ENCODE data around the gene FOXN3. TPM values are rescaled to one million over a fixed set of nuclear protein-coding genes. Genes with fewer than 3 reads are reported as not detected.

FOXN3 gene
- total and polyA plus RNA-seq, 2 experiments from 2014 or later: 98.9 to 167 TPM

DNA sequence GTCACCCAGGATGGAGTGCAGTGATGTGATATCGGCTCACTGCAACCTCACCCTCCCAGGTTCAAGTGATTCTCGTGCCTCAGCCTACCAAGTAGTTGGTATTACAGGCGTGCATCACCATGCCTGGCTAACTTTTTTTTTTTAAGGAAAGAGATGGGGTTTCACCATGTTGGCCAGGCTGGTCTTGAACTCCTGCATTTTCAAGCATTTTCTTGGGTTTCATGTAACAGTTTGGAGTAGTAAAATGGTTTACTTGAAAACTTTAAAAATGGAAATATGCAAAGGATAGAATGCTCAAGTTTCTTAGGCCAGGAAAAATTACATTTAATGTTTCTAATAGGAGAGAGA is 63.3 kb downstream of the FOXN3 start (continued):
- TF ChIP-seq, protein P1, sequence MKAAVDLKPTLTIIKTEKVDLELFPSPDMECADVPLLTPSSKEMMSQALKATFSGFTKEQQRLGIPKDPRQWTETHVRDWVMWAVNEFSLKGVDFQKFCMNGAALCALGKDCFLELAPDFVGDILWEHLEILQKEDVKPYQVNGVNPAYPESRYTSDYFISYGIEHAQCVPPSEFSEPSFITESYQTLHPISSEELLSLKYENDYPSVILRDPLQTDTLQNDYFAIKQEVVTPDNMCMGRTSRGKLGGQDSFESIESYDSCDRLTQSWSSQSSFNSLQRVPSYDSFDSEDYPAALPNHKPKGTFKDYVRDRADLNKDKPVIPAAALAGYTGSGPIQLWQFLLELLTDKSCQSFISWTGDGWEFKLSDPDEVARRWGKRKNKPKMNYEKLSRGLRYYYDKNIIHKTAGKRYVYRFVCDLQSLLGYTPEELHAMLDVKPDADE (IDR thresholded peaks at IDR 0.05): no peak
- TF ChIP-seq, protein P2, sequence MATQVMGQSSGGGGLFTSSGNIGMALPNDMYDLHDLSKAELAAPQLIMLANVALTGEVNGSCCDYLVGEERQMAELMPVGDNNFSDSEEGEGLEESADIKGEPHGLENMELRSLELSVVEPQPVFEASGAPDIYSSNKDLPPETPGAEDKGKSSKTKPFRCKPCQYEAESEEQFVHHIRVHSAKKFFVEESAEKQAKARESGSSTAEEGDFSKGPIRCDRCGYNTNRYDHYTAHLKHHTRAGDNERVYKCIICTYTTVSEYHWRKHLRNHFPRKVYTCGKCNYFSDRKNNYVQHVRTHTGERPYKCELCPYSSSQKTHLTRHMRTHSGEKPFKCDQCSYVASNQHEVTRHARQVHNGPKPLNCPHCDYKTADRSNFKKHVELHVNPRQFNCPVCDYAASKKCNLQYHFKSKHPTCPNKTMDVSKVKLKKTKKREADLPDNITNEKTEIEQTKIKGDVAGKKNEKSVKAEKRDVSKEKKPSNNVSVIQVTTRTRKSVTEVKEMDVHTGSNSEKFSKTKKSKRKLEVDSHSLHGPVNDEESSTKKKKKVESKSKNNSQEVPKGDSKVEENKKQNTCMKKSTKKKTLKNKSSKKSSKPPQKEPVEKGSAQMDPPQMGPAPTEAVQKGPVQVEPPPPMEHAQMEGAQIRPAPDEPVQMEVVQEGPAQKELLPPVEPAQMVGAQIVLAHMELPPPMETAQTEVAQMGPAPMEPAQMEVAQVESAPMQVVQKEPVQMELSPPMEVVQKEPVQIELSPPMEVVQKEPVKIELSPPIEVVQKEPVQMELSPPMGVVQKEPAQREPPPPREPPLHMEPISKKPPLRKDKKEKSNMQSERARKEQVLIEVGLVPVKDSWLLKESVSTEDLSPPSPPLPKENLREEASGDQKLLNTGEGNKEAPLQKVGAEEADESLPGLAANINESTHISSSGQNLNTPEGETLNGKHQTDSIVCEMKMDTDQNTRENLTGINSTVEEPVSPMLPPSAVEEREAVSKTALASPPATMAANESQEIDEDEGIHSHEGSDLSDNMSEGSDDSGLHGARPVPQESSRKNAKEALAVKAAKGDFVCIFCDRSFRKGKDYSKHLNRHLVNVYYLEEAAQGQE (IDR thresholded peaks at IDR 0.05; ENCODE audit: unreplicated experiment): no peak
- TF ChIP-seq CREB1 (CRISPR knock-in tag; IDR thresholded peaks at IDR 0.05; ENCODE audit: low read depth): no peak
- no peak for TF ChIP-seq ZNF114 (CRISPR knock-in tag; IDR thresholded peaks at IDR 0.05)

DNA sequence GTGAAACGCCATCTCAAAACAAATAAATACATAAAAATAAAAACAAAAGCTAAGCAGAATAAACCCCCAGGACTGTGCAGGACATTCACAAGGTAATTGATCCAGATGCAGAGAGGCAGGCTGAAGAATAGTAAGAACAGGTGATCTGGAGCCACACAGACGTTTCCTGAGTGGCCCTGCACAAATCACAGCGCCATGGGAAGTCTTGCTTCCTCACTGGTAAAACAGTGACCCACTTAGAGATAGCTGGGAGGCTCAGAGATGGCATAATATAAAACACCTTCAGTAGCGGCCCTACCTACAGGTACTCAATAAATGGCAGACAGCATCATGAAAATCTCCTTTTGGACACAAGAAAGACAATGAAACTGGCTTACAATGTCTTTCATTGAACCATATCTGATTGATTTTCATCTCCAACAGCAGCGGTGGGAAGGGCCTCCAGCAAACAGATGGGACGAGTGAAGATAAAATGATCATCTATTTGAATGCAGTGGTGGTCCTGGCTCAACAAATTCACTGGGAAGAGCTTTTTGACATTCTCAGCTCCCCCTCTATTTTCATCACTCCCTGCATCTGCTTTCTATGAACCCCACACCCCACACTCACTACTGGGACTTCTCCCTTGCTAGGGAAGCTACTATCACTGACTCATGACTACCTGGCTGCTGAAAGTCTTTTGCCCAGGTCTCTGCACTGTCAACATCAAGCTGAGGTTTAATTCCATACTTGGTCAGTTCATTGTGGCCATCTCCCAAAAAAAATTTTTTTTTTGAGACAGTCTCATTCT is 63.9 kb downstream of the FOXN3 start:
- no peaks in the 10 kb centered on the region; the same call in 2 of the 3 replicates for H3K9me3 Mint-ChIP-seq
- no peak for DNase-seq (ENCODE audit: low spot score)
- Histone ChIP-seq H4K20me1 (replicated peaks; ENCODE audit: insufficient read depth) (peaks cover 17% of the 10 kb centered on the region), H3K9me2 (ENCODE audit: insufficient read depth) (no peaks in the 10 kb centered on the region), H3K36me3 (ENCODE audit: insufficient read depth) (no peaks in the 10 kb centered on the region), H3K27me3 (ENCODE audit: insufficient read depth) (no peaks in the 10 kb centered on the region), H3K27ac (ENCODE audit: low read depth) (peak overlapping the region; percentile 93), H2AFZ (no peak overlapping the region), H3K4me3 (no peak overlapping the region), H3K4me1 (ENCODE audit: insufficient read depth) (peaks cover 62% of the 10 kb centered on the region), H3K79me2 (replicated peaks; ENCODE audit: insufficient read depth) (peaks cover 82% of the 10 kb centered on the region), H3K4me2 (peak overlapping the region; percentile 58), H3F3A (replicated peaks; ENCODE audit: low read depth) (peaks cover 19% of the 10 kb centered on the region)
- TF ChIP-seq NANOG (IDR thresholded peaks at IDR 0.05; ENCODE audit: borderline replicate concordance): no peak
- H3K4me1 Mint-ChIP-seq: peaks cover 66% of the 10 kb centered on the region
- H3K27ac Mint-ChIP-seq: peak overlapping the region; percentile 57
- peaks cover 49% of the 10 kb centered on the region for H3K36me3 Mint-ChIP-seq (ENCODE audit: low read depth)
- H3K27me3 Mint-ChIP-seq (ENCODE audit: insufficient read depth, low read depth, poor library complexity): peaks cover 14% of the 10 kb centered on the region
- no peak overlapping the region for H3K4me3 Mint-ChIP-seq
- ATAC-seq: no peak

DNA sequence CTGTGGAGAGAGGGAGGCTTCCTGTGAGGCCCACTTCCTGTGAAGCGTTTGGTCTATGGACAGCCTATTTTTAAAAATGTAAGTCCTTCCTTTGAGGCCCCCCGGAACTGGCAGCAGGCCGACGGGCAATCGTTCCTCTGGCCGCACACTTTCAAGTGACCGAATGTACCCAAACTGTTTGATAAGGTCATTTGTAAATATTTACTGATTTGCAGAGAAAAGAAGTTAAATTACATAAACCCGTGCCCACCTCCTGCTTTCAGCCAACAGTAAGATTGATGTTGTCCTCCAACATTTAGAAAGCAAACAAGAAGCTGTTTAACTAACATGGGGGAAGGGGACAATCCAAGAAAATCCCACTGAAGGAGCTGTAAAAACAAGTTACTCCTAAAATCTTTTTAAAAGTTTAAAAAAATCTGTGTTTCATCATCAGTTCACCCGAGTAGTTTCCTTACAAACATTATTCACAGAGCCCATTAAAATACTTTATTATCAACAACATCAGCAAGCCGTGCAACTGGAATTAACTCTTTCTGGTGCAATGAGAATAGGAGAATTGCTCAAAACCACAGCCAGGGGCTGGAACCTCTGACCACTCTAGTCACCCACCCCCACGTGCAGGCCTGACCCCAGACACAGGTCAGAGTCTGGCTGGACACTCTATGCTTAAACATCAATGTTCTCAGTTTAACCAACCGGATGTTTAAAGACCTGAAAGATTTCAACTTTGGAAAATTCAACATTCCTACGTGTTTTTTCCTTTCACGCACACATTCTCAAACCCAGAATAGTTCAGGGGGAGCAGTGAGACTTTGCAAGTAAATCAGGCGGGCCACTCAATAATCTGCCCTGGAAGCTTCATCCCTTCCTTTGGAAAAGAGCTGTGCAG is 65.3 kb downstream of the FOXN3 start:
- Mint-ChIP-seq H3K36me3 (ENCODE audit: low read depth) (peaks cover 51% of the 10 kb centered on the region), H3K27me3 (ENCODE audit: insufficient read depth, low read depth, poor library complexity) (peaks cover 20% of the 10 kb centered on the region), H3K9me3 (no peaks in the 10 kb centered on the region; the same call in 2 of the 3 replicates), H3K27ac (peak overlapping the region; percentile 93), H3K4me3 (peak overlapping the region; percentile 63), H3K4me1 (peaks cover 79% of the 10 kb centered on the region)
- DNase-seq (ENCODE audit: low spot score): peak; percentile 41
- Histone ChIP-seq H3K4me3 (peak overlapping the region; percentile 19), H3K36me3 (ENCODE audit: insufficient read depth) (no peaks in the 10 kb centered on the region), H3F3A (replicated peaks; ENCODE audit: low read depth) (peaks cover 15% of the 10 kb centered on the region), H3K9me2 (ENCODE audit: insufficient read depth) (no peaks in the 10 kb centered on the region), H4K20me1 (replicated peaks; ENCODE audit: insufficient read depth) (peaks cover 9% of the 10 kb centered on the region), H2AFZ (no peak overlapping the region), H3K4me1 (ENCODE audit: insufficient read depth) (peaks cover 66% of the 10 kb centered on the region), H3K79me2 (replicated peaks; ENCODE audit: insufficient read depth) (peaks cover 82% of the 10 kb centered on the region), H3K27me3 (ENCODE audit: insufficient read depth) (no peaks in the 10 kb centered on the region), H3K27ac (ENCODE audit: low read depth) (peak overlapping the region; percentile 93), H3K4me2 (peak overlapping the region; percentile 58)
- TF ChIP-seq POLR2AphosphoS5 (IDR thresholded peaks at IDR 0.05; ENCODE audit: low read depth): no peak
- TF ChIP-seq, protein P1 (IDR thresholded peaks at IDR 0.05): peak; percentile 87; the same call in 1 of the 2 replicates
- TF ChIP-seq CREB1 (CRISPR knock-in tag; IDR thresholded peaks at IDR 0.05; ENCODE audit: low read depth): no peak
- ATAC-seq: peak; percentile 51

Measured in GM23338 (cell line).